ENCODE measurements around the gene CRHR1. TPM values are rescaled to one million over a fixed set of nuclear protein-coding genes. Genes with fewer than 3 reads are reported as not detected.

CRHR1 gene
- total and polyA plus RNA-seq, 2 experiments from 2014 or later, result not detected

GRCh38 chr17:45852535-45853297 is 68.6 kb downstream of the CRHR1 start:
- peaks cover 4% of the 10 kb centered on the region; the same call in 1 of the 2 replicates for H3F3A ChIP-seq (ENCODE audit: insufficient read depth)
- no peak overlapping the region for H2AFZ ChIP-seq
- no peaks in the 10 kb centered on the region for H4K20me1 ChIP-seq (ENCODE audit: insufficient read depth)
- H3K9me3 ChIP-seq (ENCODE audit: low read depth), result no peaks in the 10 kb centered on the region
- H3K27me3 ChIP-seq (replicated peaks; ENCODE audit: insufficient read depth), result 0 out of 2 replicates have a peak, but pooled peaks cover 2% of the 10 kb centered on the region
- TF ChIP-seq EZH2 (IDR thresholded peaks at IDR 0.05; ENCODE audit: insufficient read depth, poor library complexity, severe bottlenecking) (no peak), EZH2phosphoT487 (IDR thresholded peaks at IDR 0.05; ENCODE audit: insufficient read depth, low read depth) (no peak)
- no peaks in the 10 kb centered on the region for H3K79me2 ChIP-seq (ENCODE audit: insufficient read depth)
- WGBS, 2 experiments (ENCODE audit: low coverage in 1 of 2, low lambda C conversion rate in 2 of 2, missing lambda C conversion rate in 2 of 2), result 11 to 15% methylated on average over 11 to 12 of the region's 12 CpGs
- no peaks in the 10 kb centered on the region for H3K9me2 ChIP-seq (ENCODE audit: insufficient read depth)
- no peak overlapping the region for H3K4me2 ChIP-seq (ENCODE audit: unreplicated experiment)
- no peaks in the 10 kb centered on the region for H3K4me1 ChIP-seq (ENCODE audit: insufficient read depth)
- in situ Hi-C loops (cut with MboI), result no loop called here
- H3K4me3 ChIP-seq, result no peak overlapping the region
- DNase-seq, result peak; percentile 70
- H3K27ac ChIP-seq, result no peak overlapping the region
- H3K9ac ChIP-seq, result no peak overlapping the region
- H3K36me3 ChIP-seq (ENCODE audit: low read depth), result no peaks in the 10 kb centered on the region

GRCh38 chr17:45854209-45854608 is 70.1 kb downstream of the CRHR1 start:
- no peak overlapping the region for H3K9ac ChIP-seq

GRCh38 chr17:45855691-45856336 is 71.7 kb downstream of the CRHR1 start:
- Histone ChIP-seq H3K79me2 (ENCODE audit: insufficient read depth) (no peaks in the 10 kb centered on the region), H2AFZ (no peak overlapping the region), H3K9me3 (ENCODE audit: low read depth) (no peaks in the 10 kb centered on the region), H3F3A (ENCODE audit: insufficient read depth) (peaks cover 4% of the 10 kb centered on the region; the same call in 1 of the 2 replicates), H3K27ac (no peak overlapping the region), H3K4me1 (ENCODE audit: insufficient read depth) (no peaks in the 10 kb centered on the region), H3K9ac (no peak overlapping the region), H3K27me3 (replicated peaks; ENCODE audit: insufficient read depth) (0 out of 2 replicates have a peak, but pooled peaks cover 2% of the 10 kb centered on the region), H3K9me2 (ENCODE audit: insufficient read depth) (no peaks in the 10 kb centered on the region), H3K4me2 (ENCODE audit: unreplicated experiment) (no peak overlapping the region), H3K36me3 (ENCODE audit: low read depth) (no peaks in the 10 kb centered on the region), H3K4me3 (no peak overlapping the region), H4K20me1 (ENCODE audit: insufficient read depth) (no peaks in the 10 kb centered on the region)
- TF ChIP-seq EZH2 (IDR thresholded peaks at IDR 0.05; ENCODE audit: insufficient read depth, poor library complexity, severe bottlenecking), result no peak
- TF ChIP-seq EZH2phosphoT487 (IDR thresholded peaks at IDR 0.05; ENCODE audit: insufficient read depth, low read depth), result no peak
- DNase-seq, result peak; percentile 28
- in situ Hi-C loops (cut with MboI), result no loop called here
- WGBS, 2 experiments (ENCODE audit: low coverage in 1 of 2, low lambda C conversion rate in 2 of 2, missing lambda C conversion rate in 2 of 2), result 5% methylated on average over 2 of the region's 2 CpGs

More at GRCh38 chr17:45854209-45854608, 70.1 kb downstream of the CRHR1 start:
- no peak overlapping the region for H2AFZ ChIP-seq
- H3K36me3 ChIP-seq (ENCODE audit: low read depth), result no peaks in the 10 kb centered on the region
- peaks cover 4% of the 10 kb centered on the region; the same call in 1 of the 2 replicates for H3F3A ChIP-seq (ENCODE audit: insufficient read depth)
- no peak overlapping the region for H3K4me2 ChIP-seq (ENCODE audit: unreplicated experiment)
- no peaks in the 10 kb centered on the region for H3K9me3 ChIP-seq (ENCODE audit: low read depth)
- no peaks in the 10 kb centered on the region for H4K20me1 ChIP-seq (ENCODE audit: insufficient read depth)
- TF ChIP-seq EZH2 (IDR thresholded peaks at IDR 0.05; ENCODE audit: insufficient read depth, poor library complexity, severe bottlenecking) (no peak), EZH2phosphoT487 (IDR thresholded peaks at IDR 0.05; ENCODE audit: insufficient read depth, low read depth) (no peak)
- H3K79me2 ChIP-seq (ENCODE audit: insufficient read depth), result no peaks in the 10 kb centered on the region
- no peaks in the 10 kb centered on the region for H3K9me2 ChIP-seq (ENCODE audit: insufficient read depth)
- H3K27me3 ChIP-seq (replicated peaks; ENCODE audit: insufficient read depth), result 0 out of 2 replicates have a peak, but pooled peaks cover 2% of the 10 kb centered on the region
- in situ Hi-C loops (cut with MboI), result no loop called here
- H3K27ac ChIP-seq, result no peak overlapping the region
- H3K4me1 ChIP-seq (ENCODE audit: insufficient read depth), result no peaks in the 10 kb centered on the region
- DNase-seq, result no peak
- no peak overlapping the region for H3K4me3 ChIP-seq
- 55 to 65% methylated on average over 9 of the region's 9 CpGs for WGBS, 2 experiments (ENCODE audit: low coverage in 1 of 2, low lambda C conversion rate in 2 of 2, missing lambda C conversion rate in 2 of 2)

GRCh38 chr17:45857977-45858708 is 74.0 kb downstream of the CRHR1 start:
- peak; percentile 54 for DNase-seq
- no peaks in the 10 kb centered on the region for H3K36me3 ChIP-seq (ENCODE audit: low read depth)
- H3K4me2 ChIP-seq (ENCODE audit: unreplicated experiment), result no peak overlapping the region
- H2AFZ ChIP-seq, result no peak overlapping the region
- no peaks in the 10 kb centered on the region for H3K9me2 ChIP-seq (ENCODE audit: insufficient read depth)
- TF ChIP-seq EZH2phosphoT487 (IDR thresholded peaks at IDR 0.05; ENCODE audit: insufficient read depth, low read depth) (no peak), EZH2 (IDR thresholded peaks at IDR 0.05; ENCODE audit: insufficient read depth, poor library complexity, severe bottlenecking) (no peak)
- no peaks in the 10 kb centered on the region for H3K4me1 ChIP-seq (ENCODE audit: insufficient read depth)
- 18 to 21% methylated on average over 10 of the region's 10 CpGs for WGBS, 2 experiments (ENCODE audit: low coverage in 1 of 2, low lambda C conversion rate in 2 of 2, missing lambda C conversion rate in 2 of 2)
- peaks cover 4% of the 10 kb centered on the region; the same call in 1 of the 2 replicates for H3F3A ChIP-seq (ENCODE audit: insufficient read depth)
- no peaks in the 10 kb centered on the region for H3K79me2 ChIP-seq (ENCODE audit: insufficient read depth)
- in situ Hi-C loops (cut with MboI), result no loop called here
- H3K9me3 ChIP-seq (ENCODE audit: low read depth), result no peaks in the 10 kb centered on the region
- H3K9ac ChIP-seq, result no peak overlapping the region
- H3K27me3 ChIP-seq (replicated peaks; ENCODE audit: insufficient read depth), result 0 out of 2 replicates have a peak, but pooled peaks cover 2% of the 10 kb centered on the region
- no peak overlapping the region for H3K27ac ChIP-seq
- H3K4me3 ChIP-seq, result no peak overlapping the region
- no peaks in the 10 kb centered on the region for H4K20me1 ChIP-seq (ENCODE audit: insufficient read depth)

Data from GM23248 (cell line).